GM12865 (cell line): ENCODE measurements around the gene BHMT2.

Experiments used
- DNase-seq: peaks from one replicate; pipeline ENCODE4 v3.0.0; 2010; ENCODE audit warnings: low read depth
- H3K4me3 ChIP-seq: 2 replicates; pipeline ENCODE4 v1.5.1; 2011; ENCODE audit warnings: mild to moderate bottlenecking, low read depth, low read length, control low read depth
- TF ChIP-seq, protein P1 (sequence below): IDR thresholded peaks from 2 replicates; pipeline ENCODE4 v1.5.1; 2011; ENCODE audit warnings: low read length, control low read depth, low read depth, inconsistent platforms; ENCODE audit not compliant: insufficient read depth; ENCODE audit errors: missing control alignments

BHMT2 gene

DNA sequence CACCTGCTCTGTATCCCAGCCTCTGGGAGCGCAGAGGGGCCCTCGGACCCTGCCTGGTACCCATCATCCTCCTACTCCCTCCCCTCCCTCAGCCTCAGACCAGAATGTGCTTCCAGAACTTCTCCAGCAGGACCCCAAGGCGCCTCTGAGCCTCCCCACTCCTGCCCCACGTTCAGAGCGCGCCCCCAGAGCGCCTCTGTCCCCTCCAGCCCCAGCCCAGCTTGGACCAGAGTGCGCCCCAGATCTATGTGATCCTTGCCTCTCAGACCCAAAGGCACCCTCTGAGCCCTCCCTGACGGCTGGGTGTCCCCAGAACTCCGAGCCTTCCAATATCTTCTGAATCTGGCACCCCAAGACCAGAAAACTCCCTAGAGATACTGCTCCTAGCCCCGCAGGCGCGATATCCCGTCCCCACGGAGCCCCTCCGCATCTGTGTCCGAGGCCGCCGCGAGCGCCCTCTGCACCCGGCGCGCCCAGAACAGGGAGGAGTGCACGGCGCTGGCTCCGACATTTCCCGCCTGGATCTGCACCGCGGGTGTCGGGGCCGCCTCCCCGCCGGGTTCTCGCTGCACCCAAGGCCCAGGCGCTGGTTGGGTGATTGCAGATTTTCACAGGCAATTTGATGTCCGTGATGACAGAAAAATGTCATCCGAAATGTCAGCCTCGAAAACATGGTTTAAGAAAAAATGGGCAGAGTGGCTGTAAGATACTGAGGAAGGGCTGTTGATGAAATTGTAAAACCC lies 42.6 kb downstream of the BHMT2 start:
- no peak for DNase-seq
- H3K4me3 ChIP-seq = no peak overlapping the region
- TF ChIP-seq, protein P1, sequence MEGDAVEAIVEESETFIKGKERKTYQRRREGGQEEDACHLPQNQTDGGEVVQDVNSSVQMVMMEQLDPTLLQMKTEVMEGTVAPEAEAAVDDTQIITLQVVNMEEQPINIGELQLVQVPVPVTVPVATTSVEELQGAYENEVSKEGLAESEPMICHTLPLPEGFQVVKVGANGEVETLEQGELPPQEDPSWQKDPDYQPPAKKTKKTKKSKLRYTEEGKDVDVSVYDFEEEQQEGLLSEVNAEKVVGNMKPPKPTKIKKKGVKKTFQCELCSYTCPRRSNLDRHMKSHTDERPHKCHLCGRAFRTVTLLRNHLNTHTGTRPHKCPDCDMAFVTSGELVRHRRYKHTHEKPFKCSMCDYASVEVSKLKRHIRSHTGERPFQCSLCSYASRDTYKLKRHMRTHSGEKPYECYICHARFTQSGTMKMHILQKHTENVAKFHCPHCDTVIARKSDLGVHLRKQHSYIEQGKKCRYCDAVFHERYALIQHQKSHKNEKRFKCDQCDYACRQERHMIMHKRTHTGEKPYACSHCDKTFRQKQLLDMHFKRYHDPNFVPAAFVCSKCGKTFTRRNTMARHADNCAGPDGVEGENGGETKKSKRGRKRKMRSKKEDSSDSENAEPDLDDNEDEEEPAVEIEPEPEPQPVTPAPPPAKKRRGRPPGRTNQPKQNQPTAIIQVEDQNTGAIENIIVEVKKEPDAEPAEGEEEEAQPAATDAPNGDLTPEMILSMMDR = no peak

DNA sequence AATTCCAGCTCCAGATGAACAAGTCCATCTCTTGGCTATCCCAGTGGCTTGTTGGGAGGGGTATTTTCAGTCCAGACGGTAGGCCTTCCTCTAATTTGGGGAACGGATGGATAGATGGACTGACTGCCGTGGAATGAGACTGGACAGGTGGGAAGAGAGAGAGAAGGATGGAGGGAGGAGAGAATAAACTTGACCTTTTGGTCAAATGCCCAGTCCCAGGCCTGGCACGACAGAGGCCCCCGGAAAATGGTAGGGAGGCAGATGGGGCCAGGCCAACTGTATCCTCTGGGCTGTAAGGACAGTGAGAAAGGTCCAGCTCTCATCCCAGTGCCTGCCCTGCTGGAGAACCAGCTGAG lies 43.1 kb downstream of the BHMT2 start:
- DNase-seq = no peak

GRCh38 chr5:79119486-79119885 lies 49.9 kb downstream of the BHMT2 start:
- no peak overlapping the region for H3K4me3 ChIP-seq
- no peak for DNase-seq
- TF ChIP-seq, protein P1 = no peak

More for the DNA sequence above, 43.1 kb downstream of the BHMT2 start:
- no peak overlapping the region for H3K4me3 ChIP-seq
- TF ChIP-seq, protein P1 = no peak

- TF ChIP-seq, protein P1 = no peak
- no peak for DNase-seq
- H3K4me3 ChIP-seq = no peak overlapping the region
Observed at GRCh38 chr5:79120221-79120620, 50.7 kb downstream of the BHMT2 start.

DNA sequence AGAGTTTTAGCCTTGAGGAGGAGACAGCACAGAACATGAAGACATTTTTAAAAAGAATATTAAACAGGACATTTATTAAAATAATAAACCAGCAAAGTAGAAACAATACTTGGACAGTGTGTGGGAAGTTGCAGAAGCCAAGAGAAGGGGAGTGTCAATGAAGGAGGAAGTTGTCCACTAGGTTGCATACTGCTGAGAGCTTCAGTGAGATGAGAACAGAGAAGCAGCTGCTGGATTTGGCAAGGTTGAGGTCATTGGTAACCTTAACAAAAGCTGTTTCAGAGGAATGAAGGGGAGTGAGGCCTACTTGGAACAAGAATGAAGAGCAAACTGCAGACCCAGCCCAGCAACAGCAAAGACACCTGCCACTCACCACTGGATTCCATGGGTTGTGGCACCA lies 53.4 kb downstream of the BHMT2 start:
- no peak for DNase-seq
- TF ChIP-seq, protein P1 = no peak
- no peak overlapping the region for H3K4me3 ChIP-seq

- no peak overlapping the region for H3K4me3 ChIP-seq
- TF ChIP-seq, protein P1 = no peak
- no peak for DNase-seq
Observed at GRCh38 chr5:79124607-79125006, 55.0 kb downstream of the BHMT2 start.

DNA sequence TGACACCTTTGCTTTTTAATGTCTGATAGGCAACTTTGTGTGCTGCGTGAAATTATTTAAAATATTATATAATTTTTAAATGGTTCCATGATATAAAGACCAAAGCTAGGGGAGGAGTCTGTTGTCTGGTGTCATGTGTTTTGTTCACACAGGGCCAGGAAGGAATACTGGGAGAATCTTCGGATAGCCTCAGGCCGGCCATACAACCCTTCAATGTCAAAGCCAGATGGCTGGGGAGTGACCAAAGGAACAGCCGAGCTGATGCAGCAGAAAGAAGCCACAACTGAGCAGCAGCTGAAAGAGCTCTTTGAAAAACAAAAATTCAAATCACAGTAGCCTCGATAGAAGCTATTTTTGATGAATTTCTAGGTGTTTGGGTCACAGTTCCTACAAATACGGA lies 61.2 kb downstream of the BHMT2 start:
- no peak for DNase-seq
- H3K4me3 ChIP-seq = no peak overlapping the region
- TF ChIP-seq, protein P1 = no peak
